ENCODE data around the gene SDF2.

- TF ChIP-seq CTCF (IDR thresholded peaks at IDR 0.05) (no peak), POLR2A (IDR thresholded peaks at IDR 0.05) (no peak)
Observed at GRCh38 chr17:28635506-28635905, 26.2 kb downstream of the SDF2 start.
